IMR-90 (cell line): Measurements from ENCODE around the gene EML6. TPM values are rescaled to one million over a fixed set of nuclear protein-coding genes. Genes with fewer than 3 reads are reported as not detected.
A peak's percentile ranks its signal among the peaks of the same experiment; 100 is the strongest.

Experiments
- ATAC-seq: fragments of 200-7000 bp; cut with Tn5 transposase; 2 replicates; pipeline ENCODE4 v1.9.1; 2020; ENCODE audit warnings: low read depth, mild to moderate bottlenecking, moderate library complexity
- BruUV-seq: library from RNA; stranded (reverse); fragments of 400-500 nt; replicated peaks from 2 replicates; lab custom pipeline; 2021; lab: Mats Ljungman, UMichigan
- CTCF ChIA-PET: fragments of 300-600 bp; formaldehyde crosslinking; extraction: SDS; loops from one replicate; lab custom pipeline; 2021; ENCODE audit warnings: antibody characterized with exemption; lab: Yijun Ruan, JAX
- POLR2A ChIA-PET: fragments of 300-600 bp; sonication (Branson Sonifier 250); formaldehyde crosslinking; loops from one replicate; lab custom pipeline; 2022; ENCODE audit warnings: antibody characterized with exemption; ENCODE audit not compliant: unreplicated experiment; lab: Charles Lee
- DNase-seq: peaks from one replicate; pipeline ENCODE4 v3.0.0; 2013
- H2AFZ ChIP-seq: replicated peaks from 2 replicates; pipeline ENCODE3; 2013; ENCODE audit warnings: low read length, mild to moderate bottlenecking; ENCODE audit not compliant: poor library complexity
- H2AK5ac ChIP-seq: 2 replicates; pipeline ENCODE4 v1.6.1; 2013; ENCODE audit warnings: low read depth, low read length, inconsistent platforms
- H2AK9ac ChIP-seq: replicated peaks from 2 replicates; pipeline ENCODE3; 2013; ENCODE audit warnings: mild to moderate bottlenecking, low read depth, low read length, moderate library complexity; ENCODE audit not compliant: poor library complexity
- H2BK120ac ChIP-seq: 2 replicates; pipeline ENCODE4 v1.6.1; 2013; ENCODE audit warnings: low read depth, low read length, inconsistent platforms
- H2BK15ac ChIP-seq: 3 replicates; pipeline ENCODE4 v1.6.1; 2013; ENCODE audit warnings: low read depth, low read length, inconsistent platforms
- H2BK20ac ChIP-seq: 2 replicates; pipeline ENCODE4 v1.6.1; 2013; ENCODE audit warnings: low read depth, mild to moderate bottlenecking, inconsistent platforms, low read length, moderate library complexity
- H2BK5ac ChIP-seq: 2 replicates; pipeline ENCODE4 v1.6.1; 2013; ENCODE audit warnings: mild to moderate bottlenecking, low read depth, low read length, inconsistent platforms; ENCODE audit not compliant: poor library complexity, severe bottlenecking
- H3K14ac ChIP-seq: replicated peaks from 2 replicates; pipeline ENCODE4 v1.6.1; 2013; ENCODE audit warnings: low read depth, low read length, inconsistent platforms
- H3K18ac ChIP-seq: 2 replicates; pipeline ENCODE4 v1.6.1; 2013; ENCODE audit warnings: low read depth, low read length, control low read depth
- H3K23ac ChIP-seq: 2 replicates; pipeline ENCODE4 v1.6.1; 2013; ENCODE audit warnings: low read depth, low read length, inconsistent platforms
- H3K27ac ChIP-seq: 2 replicates; pipeline ENCODE4 v1.5.1; 2013; ENCODE audit warnings: mild to moderate bottlenecking, control low read depth, low read length; ENCODE audit not compliant: insufficient read depth
- H3K27me3 ChIP-seq: 2 replicates; pipeline ENCODE4 v1.6.1; 2013; ENCODE audit warnings: low read length; ENCODE audit not compliant: control insufficient read depth, insufficient read depth
- H3K36me3 ChIP-seq: 2 replicates; pipeline ENCODE4 v1.6.1; 2013; ENCODE audit warnings: low read length, mixed read lengths; ENCODE audit not compliant: control insufficient read depth, insufficient read depth
- H3K4ac ChIP-seq: 2 replicates; pipeline ENCODE4 v1.6.1; 2013; ENCODE audit warnings: low read depth, low read length, inconsistent platforms
- H3K4me1 ChIP-seq: 2 replicates; pipeline ENCODE4 v1.6.1; 2013; ENCODE audit warnings: low read length, mixed read lengths; ENCODE audit not compliant: control insufficient read depth, insufficient read depth
- H3K4me2 ChIP-seq: 2 replicates; pipeline ENCODE4 v1.6.1; 2013; ENCODE audit warnings: low read depth, mild to moderate bottlenecking, control low read depth, low read length, moderate library complexity
- H3K4me3 ChIP-seq: 2 replicates; pipeline ENCODE4 v1.5.1; 2013; ENCODE audit warnings: low read depth, mild to moderate bottlenecking, control low read depth, low read length, moderate library complexity; ENCODE audit not compliant: insufficient read depth
- H3K56ac ChIP-seq: 2 replicates; pipeline ENCODE4 v1.6.1; 2013; ENCODE audit warnings: low read length, inconsistent platforms; ENCODE audit not compliant: insufficient read depth; ENCODE audit errors: extremely low read depth
- H3K79me1 ChIP-seq, 2 experiments: 2 replicates each; pipeline ENCODE4 v1.6.1; 2013; ENCODE audit warnings: low read length in 2 of 2, inconsistent platforms in 1 of 2, low read depth in 1 of 2
- H3K9ac ChIP-seq: 2 replicates; pipeline ENCODE4 v1.6.1; 2013; ENCODE audit warnings: low read depth, low read length, control low read depth
- H3K9me1 ChIP-seq: 2 replicates; pipeline ENCODE4 v1.6.1; 2013; ENCODE audit warnings: low read length, inconsistent platforms; ENCODE audit not compliant: insufficient read depth
- H3K9me3 ChIP-seq: 2 replicates; pipeline ENCODE4 v1.6.1; 2013; ENCODE audit warnings: low read length; ENCODE audit not compliant: control insufficient read depth, insufficient read depth
- H4K20me1 ChIP-seq: 2 replicates; pipeline ENCODE4 v1.6.1; 2013; ENCODE audit warnings: low read length, inconsistent platforms; ENCODE audit not compliant: insufficient read depth
- H4K5ac ChIP-seq: 2 replicates; pipeline ENCODE4 v1.6.1; 2013; ENCODE audit warnings: mild to moderate bottlenecking, low read depth, low read length, control low read depth
- H4K8ac ChIP-seq, 2 experiments: 2 replicates each; pipeline ENCODE4 v1.6.1; 2013; ENCODE audit warnings: low read depth in 2 of 2, low read length in 2 of 2, control low read depth in 1 of 2, inconsistent platforms in 1 of 2
- H4K91ac ChIP-seq: 2 replicates; pipeline ENCODE4 v1.6.1; 2013; ENCODE audit warnings: low read depth, low read length, inconsistent platforms; ENCODE audit not compliant: insufficient read depth
- BHLHE40 ChIP-seq: fragments of 150-350 bp; IDR thresholded peaks from 2 replicates; pipeline ENCODE4 v1.6.1; 2016; ENCODE audit warnings: mild to moderate bottlenecking, low read depth, low read length
- CHD1 ChIP-seq: IDR thresholded peaks from 2 replicates; pipeline ENCODE4 v1.6.1; 2012; ENCODE audit warnings: low read depth, low read length, improper control_type of control experiment
- FOS ChIP-seq: fragments of 150-350 bp; IDR thresholded peaks from 2 replicates; pipeline ENCODE4 v1.6.1; 2016; ENCODE audit warnings: low read depth, low read length
- MAFK ChIP-seq: IDR thresholded peaks from 2 replicates; pipeline ENCODE4 v1.6.1; 2012; ENCODE audit warnings: low read depth, low read length, improper control_type of control experiment
- MAZ ChIP-seq: IDR thresholded peaks from 2 replicates; pipeline ENCODE4 v1.6.1; 2012; ENCODE audit warnings: low read depth, mild to moderate bottlenecking, low read length, improper control_type of control experiment, moderate library complexity, borderline replicate concordance
- NFE2L2 ChIP-seq: fragments of 150-350 bp; IDR thresholded peaks from 2 replicates; pipeline ENCODE4 v1.6.1; 2016; ENCODE audit warnings: low read depth, mild to moderate bottlenecking, low read length
- POLR2A ChIP-seq: IDR thresholded peaks from 2 replicates; pipeline ENCODE4 v1.6.1; 2012; ENCODE audit warnings: mild to moderate bottlenecking, low read depth, low read length
- RCOR1 ChIP-seq: IDR thresholded peaks from 2 replicates; pipeline ENCODE4 v1.6.1; 2012; ENCODE audit warnings: mild to moderate bottlenecking, low read length, improper control_type of control experiment; ENCODE audit not compliant: insufficient replicate concordance
- RFX5 ChIP-seq: IDR thresholded peaks from 2 replicates; pipeline ENCODE4 v1.8.0; 2012; ENCODE audit warnings: low read depth, mild to moderate bottlenecking, low read length, moderate library complexity
- SMC3 ChIP-seq: fragments of 150-350 bp; IDR thresholded peaks from 2 replicates; pipeline ENCODE4 v1.6.1; 2016; ENCODE audit warnings: low read depth, mild to moderate bottlenecking, antibody characterized with exemption, low read length, moderate library complexity
- WGBS, 2 experiments: methylation state at CpG; one replicate each; pipeline versions ENCODE4 v1.1.5 to v1.1.7; 2013; ENCODE audit warnings: missing lambda C conversion rate in 2 of 2; ENCODE audit not compliant: insufficient read length in 1 of 2; ENCODE audit errors: extremely low coverage in 2 of 2; 5-methylcytosine and 5-hydroxymethylcytosine counted together
- dilution Hi-C: fragments of 300-500 bp; cut with HindIII; formaldehyde crosslinking; loops from one replicate; pipeline ENCODE4 v1.14.3; 2018; ENCODE audit warnings: low sequenced_read_pairs; ENCODE audit not compliant: unreplicated experiment
- in situ Hi-C: fragments of 300-500 bp; cut with MboI; formaldehyde crosslinking; loops from 3 replicates; pipeline ENCODE4 v1.14.3; 2019; ENCODE audit warnings: low sequenced_read_pairs, inconsistent platforms, mixed read lengths
- intact Hi-C: fragments of 100-400 bp; cut with micrococcal nuclease; formaldehyde crosslinking; loops from 2 replicates; pipeline ENCODE4 v1.10.0; 2022
- polyA plus RNA-seq, 3 experiments: library from polyadenylated mRNA; depleted of rRNA; stranded (reverse); fragments of >200 nt; gene quantifications; 2 replicates each; pipeline ENCODE4 v1.2.3, GENCODE V29; 2012; ENCODE audit warnings: low replicate concordance in 1 of 3
- total RNA-seq: library from RNA; depleted of rRNA; stranded (reverse); fragments of >200 nt; gene quantifications from 2 replicates; pipeline ENCODE4 v1.2.3, GENCODE V29; 2012
- TF ChIP-seq, protein P1 (sequence below): fragments of 150-350 bp; IDR thresholded peaks from 2 replicates; pipeline ENCODE4 v1.6.1; 2017; ENCODE audit warnings: mild to moderate bottlenecking, antibody characterized with exemption, low read length, low read depth
- TF ChIP-seq, protein P2 (sequence below): conservative IDR thresholded peaks from 2 replicates; pipeline ENCODE4 v1.5.1; 2012; ENCODE audit warnings: mild to moderate bottlenecking, low read depth, low read length, improper control_type of control experiment
- TF ChIP-seq, protein P3 (sequence below): fragments of 150-350 bp; IDR thresholded peaks from 2 replicates; pipeline ENCODE4 v1.6.1; 2016; ENCODE audit warnings: low read depth, mild to moderate bottlenecking, low read length, moderate library complexity, borderline replicate concordance

Gene EML6
- total and polyA plus RNA-seq, 2 of the 4 experiments (the other 2 are of a cell fraction) = 0.18 to 0.19 TPM

DNA sequence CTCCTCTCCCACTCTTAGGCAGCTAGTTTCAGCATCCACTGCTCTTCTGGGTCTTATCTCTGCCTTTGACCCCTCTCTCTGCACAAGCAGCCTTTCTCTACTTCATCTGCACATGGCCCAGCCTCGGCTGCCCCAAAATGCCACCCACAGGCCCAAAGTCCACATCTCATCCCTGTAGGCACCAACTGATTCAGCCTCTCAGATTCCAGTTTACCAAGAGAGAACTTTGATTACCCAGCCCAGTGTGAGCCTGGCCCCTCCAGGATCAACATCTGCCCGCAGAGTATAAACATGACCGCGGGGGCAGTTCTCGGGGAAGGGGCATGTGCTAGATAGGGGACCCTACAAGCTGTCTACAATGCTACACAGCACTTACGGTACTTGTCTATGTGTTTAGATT, 185.1 kb downstream of the EML6 start:
- H3K4ac ChIP-seq = peak overlapping the region; percentile 49; the same call in 1 of the 2 replicates
- H3K9me3 ChIP-seq = no peaks in the 10 kb centered on the region
- dilution Hi-C loops (no loop called here), intact Hi-C loops (no loop called here), in situ Hi-C loops (loop anchor here (5.0 kb wide), 1 partner anchor 259 kb away; no protein-coding TSS in a partner anchor)
- no peaks in the 10 kb centered on the region for H3K36me3 ChIP-seq
- H2AK9ac ChIP-seq = peak overlapping the region; percentile 96
- ATAC-seq = peak; percentile 18
- no peak overlapping the region for H3K56ac ChIP-seq
- H3K23ac ChIP-seq = peak overlapping the region; percentile 49
- peaks cover 11% of the 10 kb centered on the region for H3K9me1 ChIP-seq
- H4K8ac ChIP-seq = peak overlapping the region in 1 of 2 experiments; percentile 82; a peak in 2 of 4 replicates
- CTCF ChIA-PET = interaction anchor here (1.0 kb wide), 1 partner anchor 64 kb away, joined by 3 read pairs; no protein-coding TSS in a partner anchor
- TF ChIP-seq POLR2A = no peak
- TF ChIP-seq SMC3 = no peak
- no peak for TF ChIP-seq BHLHE40
- no peak for TF ChIP-seq FOS
- TF ChIP-seq, protein P1, sequence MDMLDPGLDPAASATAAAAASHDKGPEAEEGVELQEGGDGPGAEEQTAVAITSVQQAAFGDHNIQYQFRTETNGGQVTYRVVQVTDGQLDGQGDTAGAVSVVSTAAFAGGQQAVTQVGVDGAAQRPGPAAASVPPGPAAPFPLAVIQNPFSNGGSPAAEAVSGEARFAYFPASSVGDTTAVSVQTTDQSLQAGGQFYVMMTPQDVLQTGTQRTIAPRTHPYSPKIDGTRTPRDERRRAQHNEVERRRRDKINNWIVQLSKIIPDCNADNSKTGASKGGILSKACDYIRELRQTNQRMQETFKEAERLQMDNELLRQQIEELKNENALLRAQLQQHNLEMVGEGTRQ = no peak
- TF ChIP-seq, protein P2, sequence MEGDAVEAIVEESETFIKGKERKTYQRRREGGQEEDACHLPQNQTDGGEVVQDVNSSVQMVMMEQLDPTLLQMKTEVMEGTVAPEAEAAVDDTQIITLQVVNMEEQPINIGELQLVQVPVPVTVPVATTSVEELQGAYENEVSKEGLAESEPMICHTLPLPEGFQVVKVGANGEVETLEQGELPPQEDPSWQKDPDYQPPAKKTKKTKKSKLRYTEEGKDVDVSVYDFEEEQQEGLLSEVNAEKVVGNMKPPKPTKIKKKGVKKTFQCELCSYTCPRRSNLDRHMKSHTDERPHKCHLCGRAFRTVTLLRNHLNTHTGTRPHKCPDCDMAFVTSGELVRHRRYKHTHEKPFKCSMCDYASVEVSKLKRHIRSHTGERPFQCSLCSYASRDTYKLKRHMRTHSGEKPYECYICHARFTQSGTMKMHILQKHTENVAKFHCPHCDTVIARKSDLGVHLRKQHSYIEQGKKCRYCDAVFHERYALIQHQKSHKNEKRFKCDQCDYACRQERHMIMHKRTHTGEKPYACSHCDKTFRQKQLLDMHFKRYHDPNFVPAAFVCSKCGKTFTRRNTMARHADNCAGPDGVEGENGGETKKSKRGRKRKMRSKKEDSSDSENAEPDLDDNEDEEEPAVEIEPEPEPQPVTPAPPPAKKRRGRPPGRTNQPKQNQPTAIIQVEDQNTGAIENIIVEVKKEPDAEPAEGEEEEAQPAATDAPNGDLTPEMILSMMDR = no peak
- no peak for TF ChIP-seq MAZ
- no peak for TF ChIP-seq CHD1
- TF ChIP-seq, protein P3, sequence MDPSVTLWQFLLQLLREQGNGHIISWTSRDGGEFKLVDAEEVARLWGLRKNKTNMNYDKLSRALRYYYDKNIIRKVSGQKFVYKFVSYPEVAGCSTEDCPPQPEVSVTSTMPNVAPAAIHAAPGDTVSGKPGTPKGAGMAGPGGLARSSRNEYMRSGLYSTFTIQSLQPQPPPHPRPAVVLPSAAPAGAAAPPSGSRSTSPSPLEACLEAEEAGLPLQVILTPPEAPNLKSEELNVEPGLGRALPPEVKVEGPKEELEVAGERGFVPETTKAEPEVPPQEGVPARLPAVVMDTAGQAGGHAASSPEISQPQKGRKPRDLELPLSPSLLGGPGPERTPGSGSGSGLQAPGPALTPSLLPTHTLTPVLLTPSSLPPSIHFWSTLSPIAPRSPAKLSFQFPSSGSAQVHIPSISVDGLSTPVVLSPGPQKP = no peak
- no peak for TF ChIP-seq RCOR1
- TF ChIP-seq RFX5 = no peak
- no peak for TF ChIP-seq NFE2L2
- no peak for TF ChIP-seq MAFK
- POLR2A ChIA-PET = no interaction called here
- H2AK5ac ChIP-seq = peak overlapping the region; percentile 74
- no peak overlapping the region for H3K9ac ChIP-seq
- H3K4me2 ChIP-seq = peak overlapping the region; percentile 48
- H3K18ac ChIP-seq = peak overlapping the region; percentile 71
- WGBS, 2 experiments = 80% methylated on average over 1 of the region's 6 CpGs; no CpG with 5 or more reads in 1 of the 2 experiments
- H4K20me1 ChIP-seq = no peaks in the 10 kb centered on the region
- peak overlapping the region; percentile 66 for H2BK20ac ChIP-seq
- H2AFZ ChIP-seq = peak overlapping the region; percentile 83
- no peak for DNase-seq
- H3K79me1 ChIP-seq = peaks cover 3 to 16% of the 10 kb centered on the region in 2 experiments; a peak in 3 of 4 replicates
- H3K4me1 ChIP-seq = peaks cover 10% of the 10 kb centered on the region
- peak overlapping the region; percentile 50; the same call in 1 of the 2 replicates for H4K91ac ChIP-seq
- H3K27me3 ChIP-seq = no peaks in the 10 kb centered on the region
- no TSS peak for BruUV-seq
- no peak overlapping the region for H3K4me3 ChIP-seq
- H3K14ac ChIP-seq = peak overlapping the region; percentile 67; the same call in 1 of the 2 replicates
- H3K27ac ChIP-seq = peak overlapping the region; percentile 32; the same call in 1 of the 2 replicates
- H2BK15ac ChIP-seq = peak overlapping the region; percentile 66; the same call in 2 of the 3 replicates
- H2BK5ac ChIP-seq = peak overlapping the region; percentile 72
- H2BK120ac ChIP-seq = peak overlapping the region; percentile 90; the same call in 1 of the 2 replicates
- peak overlapping the region; percentile 61; the same call in 1 of the 2 replicates for H4K5ac ChIP-seq
